Smooth muscle cell (in vitro differentiated cells): ENCODE results near the gene LHX3. TPM values are rescaled to one million over a fixed set of nuclear protein-coding genes. Genes with fewer than 3 reads are reported as not detected.

ENCODE experiments used
- DNase-seq: peaks from one replicate; lab custom pipeline; 2025; ENCODE audit not compliant: unreplicated experiment; lab: John Stamatoyannopoulos, UW
- H2AFZ ChIP-seq: fragments of 200-600 bp; sonication (generic); 2 replicates; pipeline ENCODE4 v1.6.0; 2016; ENCODE audit warnings: antibody characterized with exemption, low read depth, mild to moderate bottlenecking
- H3F3A ChIP-seq: fragments of 200-600 bp; sonication (generic); 2 replicates; pipeline ENCODE4 v1.6.0; 2017; ENCODE audit warnings: antibody characterized with exemption, low read depth
- H3K27ac ChIP-seq: fragments of 200-600 bp; sonication (generic); 2 replicates; pipeline ENCODE4 v1.5.1; 2016; ENCODE audit warnings: low read depth, mild to moderate bottlenecking
- H3K27me3 ChIP-seq: fragments of 200-600 bp; sonication (generic); 2 replicates; pipeline ENCODE4 v1.6.1; 2016; ENCODE audit warnings: low read depth, mild to moderate bottlenecking
- H3K36me3 ChIP-seq: fragments of 200-600 bp; sonication (generic); 2 replicates; pipeline ENCODE4 v1.5.1; 2016; ENCODE audit warnings: low read depth
- H3K4me1 ChIP-seq: fragments of 200-600 bp; sonication (generic); 2 replicates; pipeline ENCODE4 v1.5.1; 2016; ENCODE audit warnings: low read depth
- H3K4me2 ChIP-seq: fragments of 200-600 bp; sonication (generic); 2 replicates; pipeline ENCODE4 v1.6.0; 2016; ENCODE audit warnings: mild to moderate bottlenecking
- H3K4me3 ChIP-seq: fragments of 200-600 bp; sonication (generic); 2 replicates; pipeline ENCODE4 v1.5.1; 2016; ENCODE audit warnings: mild to moderate bottlenecking
- H3K79me2 ChIP-seq: fragments of 200-600 bp; sonication (generic); 2 replicates; pipeline ENCODE4 v1.6.0; 2016; ENCODE audit warnings: low read depth, mild to moderate bottlenecking
- H3K9ac ChIP-seq: fragments of 200-600 bp; sonication (generic); 2 replicates; pipeline ENCODE4 v1.6.0; 2016; ENCODE audit warnings: low read depth
- H3K9me3 ChIP-seq: fragments of 200-600 bp; sonication (generic); replicated peaks from 2 replicates; pipeline ENCODE4 v1.5.1; 2016; ENCODE audit warnings: low read depth
- H4K20me1 ChIP-seq: fragments of 200-600 bp; sonication (generic); 2 replicates; pipeline ENCODE4 v1.6.0; 2016; ENCODE audit warnings: low read depth
- CTCF ChIP-seq: fragments of 200-600 bp; sonication (generic); IDR thresholded peaks from 2 replicates; pipeline ENCODE4 v1.5.1; 2017; ENCODE audit warnings: borderline replicate concordance, mild to moderate bottlenecking, antibody characterized with exemption; ENCODE audit not compliant: insufficient read depth, poor library complexity, severe bottlenecking
- WGBS: methylation state at CpG from one replicate; pipeline ENCODE4 v1.1.7; 2016; ENCODE audit warnings: low lambda C conversion rate; 5-methylcytosine and 5-hydroxymethylcytosine counted together
- polyA plus RNA-seq: library from polyadenylated mRNA; unstranded; fragments of >200 nt; fragmentation: Nextera tagmentation; extraction: Ambion mirVana; gene quantifications from 2 replicates; pipeline ENCODE4 v1.2.1, GENCODE V29; 2016
- total RNA-seq: library from RNA; depleted of rRNA; stranded (reverse); fragments of >200 nt; gene quantifications from 2 replicates; pipeline ENCODE4 v1.2.3, GENCODE V29; 2014

LHX3 gene
- total and polyA plus RNA-seq, 2 experiments from 2014 or later = not detected

GRCh38 chr9:136244969-136245218 is 40.0 kb upstream of the LHX3 start:
- Histone ChIP-seq H3F3A (no peaks in the 10 kb centered on the region), H3K27me3 (no peaks in the 10 kb centered on the region), H4K20me1 (peaks cover 44% of the 10 kb centered on the region), H3K36me3 (no peaks in the 10 kb centered on the region), H3K4me1 (peaks cover 16% of the 10 kb centered on the region), H3K9ac (no peak overlapping the region), H3K27ac (no peak overlapping the region), H3K79me2 (peaks cover 9% of the 10 kb centered on the region), H2AFZ (no peak overlapping the region), H3K4me2 (peak overlapping the region; percentile 95), H3K4me3 (peak overlapping the region; percentile 60), H3K9me3 (no peaks in the 10 kb centered on the region)
- no peak for TF ChIP-seq CTCF
- 4% methylated on average over 6 of the region's 6 CpGs for WGBS
- DNase-seq = no peak

GRCh38 chr9:136244122-136244968 is 39.4 kb upstream of the LHX3 start:
- DNase-seq = no peak
- H3K27me3 ChIP-seq = no peaks in the 10 kb centered on the region
- no peak overlapping the region for H2AFZ ChIP-seq
- H3K36me3 ChIP-seq = no peaks in the 10 kb centered on the region
- WGBS = 29% methylated on average over 11 of the region's 11 CpGs
- H3K9ac ChIP-seq = no peak overlapping the region
- H3K4me3 ChIP-seq = peak overlapping the region; percentile 60
- no peak for TF ChIP-seq CTCF
- no peaks in the 10 kb centered on the region for H3K9me3 ChIP-seq
- H4K20me1 ChIP-seq = peaks cover 50% of the 10 kb centered on the region
- H3K27ac ChIP-seq = no peak overlapping the region
- H3K4me1 ChIP-seq = peaks cover 16% of the 10 kb centered on the region
- H3K79me2 ChIP-seq = peaks cover 9% of the 10 kb centered on the region
- peak overlapping the region; percentile 95 for H3K4me2 ChIP-seq
- H3F3A ChIP-seq = no peaks in the 10 kb centered on the region

GRCh38 chr9:136243631-136244030 is 38.7 kb upstream of the LHX3 start:
- Histone ChIP-seq H3K4me2 (no peak overlapping the region), H3K9ac (no peak overlapping the region), H3K9me3 (no peaks in the 10 kb centered on the region), H3K4me3 (no peak overlapping the region), H2AFZ (no peak overlapping the region), H3K4me1 (peaks cover 16% of the 10 kb centered on the region), H3K79me2 (peaks cover 9% of the 10 kb centered on the region), H3F3A (no peaks in the 10 kb centered on the region), H4K20me1 (peaks cover 57% of the 10 kb centered on the region), H3K27me3 (no peaks in the 10 kb centered on the region), H3K27ac (no peak overlapping the region), H3K36me3 (no peaks in the 10 kb centered on the region)
- TF ChIP-seq CTCF = no peak
- WGBS = 54% methylated on average over 4 of the region's 4 CpGs
- no peak for DNase-seq
